GM19043 (cell line): ENCODE results near the gene MTFP1.
"Not testable (repeated sequence)": the region's sequence is repeated elsewhere in the genome, so short reads cannot be mapped to it uniquely, and the experiment has no call there.

Experiments used
- ATAC-seq: cut with Tn5 transposase; IDR thresholded peaks from one replicate; pipeline ENCODE4 v1.9.1; 2021; ENCODE audit warnings: low read depth; ENCODE audit not compliant: unreplicated experiment

Gene MTFP1

GRCh38 chr22:30401024-30401423, 24.5 kb upstream of the MTFP1 start:
- not testable (repeated sequence) for ATAC-seq

DNA sequence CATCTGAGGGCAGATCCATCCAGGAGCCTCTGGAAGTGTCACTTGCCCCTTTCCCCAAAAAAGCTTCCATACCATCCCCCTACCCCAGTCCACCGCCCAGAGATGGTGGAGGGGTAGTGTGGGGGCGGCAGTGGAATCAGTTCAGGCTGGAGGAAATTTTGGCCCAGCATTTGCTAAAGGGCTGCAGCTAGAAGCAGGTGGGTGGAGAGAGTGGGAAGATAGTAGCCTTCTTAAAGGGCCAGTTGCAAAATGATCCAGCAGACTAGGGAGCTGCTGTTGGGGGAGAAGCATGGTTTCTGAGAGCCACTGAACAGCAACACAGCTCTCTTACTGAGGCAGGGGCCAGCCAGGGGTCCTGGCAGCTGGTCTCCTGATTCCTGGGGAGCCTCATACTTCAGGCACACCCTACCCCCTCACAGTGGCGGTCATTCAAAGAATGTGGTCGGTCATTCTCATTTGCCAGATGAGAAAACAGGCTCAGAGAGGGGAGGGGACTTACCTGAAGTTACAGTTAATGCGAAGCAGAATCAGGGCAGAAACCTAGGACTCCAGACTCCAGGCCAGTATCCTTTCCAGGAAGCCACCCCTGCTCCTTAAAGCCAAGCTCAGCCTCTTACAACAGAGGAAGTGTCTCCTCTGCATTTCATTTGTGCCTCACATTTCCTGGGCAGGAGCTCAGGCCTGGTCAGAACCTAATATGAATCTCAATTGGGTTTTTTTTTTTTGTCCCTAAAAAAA, 23.4 kb upstream of the MTFP1 start:
- ATAC-seq, result no peak

- not testable (repeated sequence) for ATAC-seq
Observed at GRCh38 chr22:30402766-30403104, 22.8 kb upstream of the MTFP1 start.

DNA sequence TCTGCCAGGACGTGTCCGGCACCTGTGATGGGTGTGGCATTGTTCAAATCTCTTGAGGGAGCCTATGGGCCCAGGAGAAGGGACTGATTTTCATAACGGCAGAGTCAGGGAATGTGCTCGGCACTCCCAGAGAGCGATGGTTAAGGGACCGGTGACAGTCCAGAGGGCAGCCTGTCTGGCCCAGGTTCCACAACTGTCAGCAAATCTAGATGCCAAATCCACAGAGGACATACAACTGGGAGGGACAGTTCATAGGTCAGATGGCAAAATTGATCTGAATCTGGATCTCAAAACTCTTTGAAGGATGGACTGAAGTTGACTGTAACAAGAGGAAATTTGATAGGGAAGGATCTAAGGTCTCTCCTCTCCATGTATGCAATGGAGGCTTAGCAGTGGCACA, 21.3 kb upstream of the MTFP1 start:
- no peak for ATAC-seq

DNA sequence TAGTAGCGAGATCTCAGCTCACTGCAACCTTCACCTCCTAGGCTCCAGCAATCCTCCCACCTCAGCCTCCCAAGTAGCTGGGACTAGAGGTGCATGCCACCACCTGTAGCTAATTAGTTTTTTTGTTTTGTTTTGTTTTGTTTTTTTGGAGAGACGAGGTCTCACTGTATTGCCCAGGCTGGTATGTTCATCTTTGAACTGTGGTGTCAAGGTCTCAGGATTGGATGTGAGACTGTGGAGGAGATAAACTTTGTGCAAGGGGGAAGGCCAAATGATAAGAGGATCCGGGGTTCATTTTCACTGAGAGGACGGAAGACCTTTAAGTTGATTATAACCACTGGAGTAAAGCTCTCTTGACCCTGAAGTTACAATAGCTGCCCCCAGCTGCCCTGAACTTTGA, 19.8 kb upstream of the MTFP1 start:
- no peak for ATAC-seq

GRCh38 chr22:30406400-30406799, 19.2 kb upstream of the MTFP1 start:
- ATAC-seq, result no peak

DNA sequence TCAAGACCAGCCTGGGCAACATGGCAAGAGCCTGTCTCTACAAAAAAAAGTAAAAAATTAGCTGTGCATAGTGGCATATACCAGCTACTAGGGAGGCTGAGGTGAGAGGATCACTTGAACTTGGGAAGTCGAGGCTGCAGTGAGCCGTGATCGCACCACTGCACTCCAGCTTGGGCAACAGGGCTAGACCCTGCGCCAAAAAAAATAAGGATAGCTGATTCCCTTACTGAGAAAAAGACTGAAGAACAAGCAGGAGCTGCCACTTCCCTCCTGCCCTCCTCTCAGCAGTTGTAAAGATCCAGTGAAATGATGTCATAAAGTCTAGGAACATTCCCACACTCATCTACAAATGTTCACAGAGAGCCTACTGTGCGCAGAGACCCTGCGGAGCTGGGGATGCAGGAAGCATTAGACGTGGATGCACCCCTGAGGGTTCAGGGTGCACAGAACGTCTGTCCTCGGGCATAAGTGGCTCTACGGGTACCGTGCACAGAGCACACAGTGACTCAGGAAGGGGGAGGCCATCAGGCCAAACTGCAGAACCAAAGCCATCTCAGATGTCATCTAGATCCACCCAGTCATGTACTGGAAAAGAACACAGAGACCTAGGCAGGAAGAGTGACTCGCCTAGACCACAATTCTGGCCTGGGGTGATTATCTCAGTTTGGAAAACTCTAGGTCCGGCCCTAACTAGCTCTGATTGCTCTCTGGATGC, 17.0 kb upstream of the MTFP1 start:
- ATAC-seq, result no peak

- ATAC-seq, result no peak
Observed at GRCh38 chr22:30411780-30412179, 13.8 kb upstream of the MTFP1 start.

GRCh38 chr22:30413001-30413400, 12.6 kb upstream of the MTFP1 start:
- no peak for ATAC-seq

- ATAC-seq, result no peak
Observed at GRCh38 chr22:30413745-30414524, 11.6 kb upstream of the MTFP1 start.

GRCh38 chr22:30414525-30415047, 11.0 kb upstream of the MTFP1 start:
- ATAC-seq, result no peak

GRCh38 chr22:30416403-30416802, 9.2 kb upstream of the MTFP1 start:
- no peak for ATAC-seq

DNA sequence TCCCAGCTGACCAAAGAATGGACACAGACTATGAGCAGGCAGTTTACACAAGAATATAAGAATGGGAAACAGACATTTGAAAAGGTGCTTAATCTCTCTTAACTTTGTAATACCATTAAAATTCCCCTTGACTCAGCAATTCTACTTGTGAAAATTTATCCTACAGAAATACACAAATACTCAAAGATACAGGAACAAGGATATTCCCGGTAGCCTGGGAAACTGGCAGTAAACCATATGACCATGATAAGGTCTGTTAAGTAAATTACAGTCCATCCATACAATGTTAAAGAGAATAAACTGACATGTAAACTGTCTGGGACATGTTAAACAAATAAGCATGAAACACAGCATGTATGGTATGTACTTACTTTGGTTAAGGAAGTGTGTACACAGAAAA, 8.7 kb upstream of the MTFP1 start:
- no peak for ATAC-seq

DNA sequence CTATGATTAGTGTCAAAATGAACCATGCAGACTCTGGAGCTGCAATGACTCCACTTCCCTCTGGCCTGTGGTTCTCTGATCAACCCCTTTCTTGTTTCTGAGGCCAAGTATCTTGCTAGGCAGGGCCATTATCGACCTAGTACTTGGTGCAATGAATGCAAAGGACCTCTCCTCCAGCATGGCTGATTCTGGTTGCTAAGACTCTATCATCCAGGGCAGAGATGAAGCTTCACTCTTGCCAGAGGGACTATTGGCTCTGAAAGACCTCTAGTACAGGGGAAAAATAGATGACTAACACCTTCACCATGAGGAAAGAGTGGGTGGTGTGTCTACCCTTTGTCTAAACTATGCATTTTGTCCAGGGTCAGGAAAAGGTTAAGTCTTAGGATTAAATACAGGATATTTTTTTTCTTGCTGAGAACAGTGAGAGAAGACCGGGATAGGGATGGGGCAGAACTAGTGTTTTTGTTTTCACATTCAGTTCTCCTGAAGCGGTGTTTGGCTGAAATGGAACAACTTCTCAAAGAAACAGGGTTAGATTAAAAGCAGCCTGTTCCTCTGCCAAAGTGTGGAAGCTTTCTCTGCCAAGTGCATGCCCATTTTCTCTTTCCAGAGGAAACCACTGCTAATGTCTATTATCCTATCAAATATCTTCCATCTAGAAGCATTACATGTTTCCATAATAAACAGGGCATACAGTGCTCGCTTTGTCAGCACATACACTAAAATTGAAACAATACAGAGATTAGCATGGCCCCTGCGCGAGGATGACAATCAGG, 5.0 kb upstream of the MTFP1 start:
- ATAC-seq, result no peak

DNA sequence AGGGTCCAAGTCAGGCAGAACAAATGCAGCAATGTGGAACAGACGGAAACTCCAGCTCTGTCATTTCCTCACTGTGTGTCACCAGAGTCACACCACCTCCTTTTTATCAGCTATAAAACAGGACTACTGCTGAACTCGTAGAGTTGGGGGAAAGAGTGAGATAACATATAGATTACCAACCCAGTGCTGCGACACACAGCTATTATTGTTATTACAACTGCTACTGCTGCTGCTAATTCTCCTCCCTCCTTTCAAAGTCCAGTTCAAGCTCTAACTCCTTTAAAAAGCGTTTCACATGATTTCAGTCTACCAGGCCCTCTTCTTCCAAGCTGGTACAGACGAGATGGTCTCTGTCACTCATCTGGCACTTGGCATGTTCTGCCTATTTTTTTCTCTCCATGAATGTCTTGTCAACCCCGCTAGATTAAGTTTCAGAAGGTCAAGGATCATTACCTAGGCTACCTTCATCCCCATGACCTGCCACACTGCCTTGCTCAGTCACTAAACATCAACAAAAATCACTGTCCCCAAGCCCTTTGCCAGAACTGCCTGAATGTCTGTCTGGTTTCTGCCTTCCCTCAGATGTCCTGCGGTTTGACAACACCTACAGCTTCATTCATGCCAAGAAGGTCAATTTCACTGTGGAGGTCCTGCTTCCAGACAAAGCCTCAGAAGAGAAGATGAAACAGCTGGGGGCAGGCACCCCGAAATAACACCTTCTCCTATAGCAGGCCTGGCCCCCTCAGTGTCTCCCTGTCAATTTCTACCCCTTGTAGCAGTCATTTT, 3.7 kb upstream of the MTFP1 start:
- ATAC-seq, result no peak

DNA sequence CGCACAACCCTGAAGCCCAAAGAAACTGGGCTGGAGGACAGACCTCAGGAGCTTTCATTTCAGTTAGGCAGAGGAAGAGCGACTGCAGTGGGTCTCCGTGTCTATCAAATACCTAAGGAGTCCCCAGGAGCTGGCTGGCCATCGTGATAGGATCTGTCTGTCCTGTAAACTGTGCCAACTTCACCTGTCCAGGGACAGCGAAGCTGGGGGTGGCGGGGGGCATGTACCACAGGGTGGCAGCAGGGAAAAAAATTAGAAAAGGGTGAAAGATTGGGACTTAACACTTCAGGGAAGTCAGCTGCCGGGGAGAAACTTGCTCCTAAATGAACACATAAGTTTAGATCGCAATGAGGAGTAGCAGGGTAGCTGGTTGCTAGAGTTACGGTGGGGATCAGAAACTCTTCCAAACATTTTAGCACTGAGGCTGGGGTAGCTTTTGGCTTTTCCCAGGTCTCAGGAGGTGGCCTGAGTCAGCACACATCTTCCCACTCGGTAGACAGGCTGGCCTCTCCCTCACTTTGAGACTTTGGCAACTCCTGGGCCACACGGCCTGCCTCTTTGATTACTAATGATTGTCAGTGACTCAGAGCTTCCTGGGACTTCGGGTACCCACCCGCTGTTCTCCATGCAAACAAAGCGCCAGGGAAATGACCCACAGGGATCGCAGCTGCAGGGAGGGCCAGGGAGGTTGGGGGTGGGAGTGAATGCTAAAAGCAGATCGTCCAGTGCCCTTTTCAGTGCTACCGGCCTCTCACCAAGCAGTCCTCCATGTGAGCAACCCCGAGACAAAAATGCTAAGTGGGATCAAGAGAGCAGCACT, 2.9 kb upstream of the MTFP1 start:
- no peak for ATAC-seq

DNA sequence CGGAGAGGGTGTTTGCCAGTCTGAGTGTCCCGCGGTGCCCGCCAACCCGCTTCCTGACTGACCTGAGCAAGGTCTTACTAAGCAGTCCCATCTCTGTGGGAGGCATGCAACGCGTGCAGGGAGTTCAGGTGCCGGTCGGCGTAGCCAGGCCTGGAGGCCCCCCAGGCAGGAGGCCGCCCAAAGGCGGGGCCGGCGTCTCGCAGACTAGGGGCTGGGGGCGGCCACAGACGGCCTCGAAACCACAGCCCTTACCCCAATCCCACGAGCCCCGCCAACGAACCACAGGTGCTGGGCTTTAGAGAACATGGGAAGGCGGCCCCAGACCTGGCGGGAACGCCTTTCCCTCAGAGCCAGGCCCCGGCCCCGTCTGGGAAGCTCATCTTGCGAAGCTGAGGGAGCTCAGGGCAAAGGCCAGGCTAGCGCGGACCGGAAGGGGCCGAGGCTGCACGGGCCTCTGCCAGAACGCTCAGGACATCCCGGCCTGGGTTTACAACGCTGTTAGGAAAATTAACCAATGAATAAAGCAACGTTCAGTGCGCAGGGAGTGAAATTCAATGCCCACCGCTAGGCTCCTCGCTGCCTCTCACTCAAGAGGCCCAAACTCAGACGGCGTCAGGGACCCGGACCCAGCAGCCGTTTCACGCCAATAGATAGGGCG, 2.1 kb upstream of the MTFP1 start:
- ATAC-seq, result peak; percentile 20

DNA sequence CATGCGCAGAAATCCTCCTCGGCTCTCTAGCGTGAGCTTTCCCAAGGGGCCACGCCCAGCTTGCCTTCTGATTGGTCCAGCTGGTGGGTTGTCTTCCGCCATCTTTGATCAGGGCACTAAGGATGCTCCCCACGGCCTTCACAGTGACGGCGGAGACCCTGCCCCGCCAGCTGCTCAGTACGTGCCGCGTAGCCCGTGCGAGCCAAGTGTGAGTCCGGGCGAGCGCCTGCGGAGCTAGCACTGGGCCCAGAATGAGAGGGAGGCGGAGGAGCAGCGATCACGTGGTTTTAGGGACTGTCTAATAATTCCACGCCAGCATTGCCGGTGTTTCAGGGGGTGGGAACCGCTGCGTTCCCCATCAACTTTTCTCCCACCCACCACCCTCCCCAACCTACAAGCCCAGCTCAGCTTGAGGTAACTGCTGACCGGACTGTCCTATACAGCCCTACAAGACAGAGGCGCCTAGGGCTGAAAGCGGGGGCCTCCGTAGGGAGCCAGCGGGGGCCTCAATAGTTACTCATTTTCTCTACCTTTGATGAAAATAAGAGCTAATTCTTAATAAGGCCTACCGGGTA, 1.5 kb upstream of the MTFP1 start:
- peak; percentile 79 for ATAC-seq
